Measurements from ENCODE around the gene GPNMB.

- TF ChIP-seq ARID2 (CRISPR knock-in tag; IDR thresholded peaks at IDR 0.05; ENCODE audit: borderline replicate concordance), result no peak
- TF ChIP-seq SIX4 (CRISPR knock-in tag; IDR thresholded peaks at IDR 0.05), result no peak
- no peak for TF ChIP-seq CTCF (CRISPR knock-in tag; IDR thresholded peaks at IDR 0.05)
- TF ChIP-seq PRDM4 (CRISPR knock-in tag; IDR thresholded peaks at IDR 0.05; ENCODE audit: borderline replicate concordance), result no peak
Measured at GRCh38 chr7:23207021-23207420, 39.6 kb upstream of the GPNMB start.

All from HepG2 (cell line).